H1 (cell line): ENCODE measurements around the gene FMN2. TPM values are rescaled to one million over a fixed set of nuclear protein-coding genes. Genes with fewer than 3 reads are reported as not detected.

Experiments used
- CTCF ChIA-PET: fragments of 300-600 bp; sonication (Branson Sonifier 250); formaldehyde crosslinking; loops from one replicate; lab custom pipeline; 2021; ENCODE audit not compliant: partially characterized antibody; lab: Charles Lee
- POLR2A ChIA-PET: fragments of 300-600 bp; sonication (Branson Sonifier 250); formaldehyde crosslinking; loops from one replicate; lab custom pipeline; 2021; ENCODE audit warnings: inconsistent platforms; ENCODE audit not compliant: partially characterized antibody; lab: Charles Lee
- DNase-seq, 2 experiments: peaks; one replicate each; pipeline versions ENCODE4 v3.0.0 to v3.0.0-alpha.2; 2010 to 2022; ENCODE audit warnings: low spot score in 2 of 2, low read depth in 1 of 2, mixed read lengths in 1 of 2
- FAIRE-seq: peaks from 2 replicates; lab custom pipeline; 2011; peaks lifted over from hg19 to GRCh38; lab: Jason Lieb, UNC
- H2AFZ ChIP-seq: 2 replicates; pipeline ENCODE4 v1.8.1; 2012; ENCODE audit warnings: low read length, inconsistent platforms
- H2AK5ac ChIP-seq: 2 replicates; pipeline ENCODE4 v1.6.1; 2013; ENCODE audit warnings: low read depth, low read length
- H2BK120ac ChIP-seq: replicated peaks from 2 replicates; pipeline ENCODE3; 2013; ENCODE audit warnings: low read depth, low read length, inconsistent platforms
- H2BK12ac ChIP-seq: 2 replicates; pipeline ENCODE4 v1.6.1; 2013; ENCODE audit warnings: low read depth, low read length
- H2BK15ac ChIP-seq: 2 replicates; pipeline ENCODE4 v1.6.1; 2013; ENCODE audit warnings: low read length
- H2BK20ac ChIP-seq: 2 replicates; pipeline ENCODE4 v1.6.1; 2013; ENCODE audit warnings: low read length
- H2BK5ac ChIP-seq: 2 replicates; pipeline ENCODE4 v1.6.1; 2013; ENCODE audit warnings: low read depth, low read length
- H3K14ac ChIP-seq: 2 replicates; pipeline ENCODE4 v1.6.1; 2013; ENCODE audit warnings: inconsistent platforms; ENCODE audit not compliant: insufficient read length
- H3K18ac ChIP-seq: 2 replicates; pipeline ENCODE4 v1.6.1; 2013; ENCODE audit warnings: low read length; ENCODE audit errors: extremely low read depth
- H3K23ac ChIP-seq: 2 replicates; pipeline ENCODE4 v1.6.1; 2013; ENCODE audit warnings: inconsistent platforms; ENCODE audit not compliant: insufficient read length
- H3K23me2 ChIP-seq: 2 replicates; pipeline ENCODE4 v1.6.1; 2013; ENCODE audit warnings: low read depth, low read length
- H3K27ac ChIP-seq: 2 replicates; pipeline ENCODE4 v1.6.1; 2011; ENCODE audit warnings: low read depth, low read length, inconsistent platforms
- H3K27me3 ChIP-seq, 4 experiments: replicated peaks in 1 of 4; 1 replicate in 1 of 4; 2 replicates in 3 of 4; pipeline versions ENCODE4 v1.6.1 to v1.8.1; 2011 to 2013; ENCODE audit warnings: low read length in 3 of 4, mild to moderate bottlenecking in 3 of 4, inconsistent platforms in 2 of 4, mixed read lengths in 2 of 4, moderate library complexity in 1 of 4; ENCODE audit not compliant: control insufficient read depth in 3 of 4, insufficient read depth in 3 of 4; ENCODE audit errors: extremely low read depth in 1 of 4
- H3K36me3 ChIP-seq, 4 experiments: 2 replicates each; pipeline versions ENCODE4 v1.6.1 to v1.8.1; 2011 to 2013; ENCODE audit warnings: mild to moderate bottlenecking in 4 of 4, low read length in 3 of 4, moderate library complexity in 2 of 4, control low read depth in 1 of 4, inconsistent platforms in 1 of 4; ENCODE audit not compliant: insufficient read depth in 4 of 4, control insufficient read depth in 2 of 4
- H3K4ac ChIP-seq: replicated peaks from 2 replicates; pipeline ENCODE3; 2013; ENCODE audit warnings: low read length, low read depth, mixed read lengths, inconsistent platforms; ENCODE audit not compliant: insufficient read length
- H3K4me1 ChIP-seq, 4 experiments: replicated peaks in 1 of 4; 1 replicate in 1 of 4; 2 replicates in 3 of 4; pipeline versions ENCODE4 v1.6.1 to v1.8.1; 2011 to 2013; ENCODE audit warnings: low read length in 3 of 4, inconsistent platforms in 2 of 4, mixed read lengths in 1 of 4; ENCODE audit not compliant: insufficient read depth in 4 of 4, control insufficient read depth in 3 of 4
- H3K4me2 ChIP-seq, 2 experiments: 2 replicates each; pipeline versions ENCODE4 v1.6.1 to v1.8.1; 2011 to 2013; ENCODE audit warnings: low read depth in 2 of 2, low read length in 2 of 2, control low read depth in 1 of 2, inconsistent platforms in 1 of 2, mild to moderate bottlenecking in 1 of 2; ENCODE audit not compliant: insufficient read depth in 1 of 2
- H3K4me3 ChIP-seq, 4 experiments: fragments of 200-600, 300-600 bp in 1 of 4; sonication (generic), shearing (Covaris generic), sonication (Bioruptor Twin) in 1 of 4; 2 replicates each; pipeline versions ENCODE4 v1.5.1 to v1.8.1; 2011 to 2016; ENCODE audit warnings: low read length in 4 of 4, low read depth in 3 of 4, control low read depth in 2 of 4, inconsistent platforms in 2 of 4, mild to moderate bottlenecking in 2 of 4, mixed read lengths in 1 of 4, moderate library complexity in 1 of 4; ENCODE audit not compliant: insufficient read depth in 2 of 4; ENCODE audit errors: extremely low read depth in 1 of 4
- H3K56ac ChIP-seq: replicated peaks from 2 replicates; pipeline ENCODE3; 2013; ENCODE audit warnings: low read depth, mild to moderate bottlenecking, mixed read lengths, low read length, inconsistent platforms; ENCODE audit not compliant: insufficient read length
- H3K79me1 ChIP-seq: 2 replicates; pipeline ENCODE4 v1.6.1; 2013; ENCODE audit warnings: low read depth, low read length, control low read depth
- H3K79me2 ChIP-seq, 2 experiments: 2 replicates each; pipeline versions ENCODE4 v1.6.1 to v1.8.1; 2012 to 2013; ENCODE audit warnings: low read length in 2 of 2, mild to moderate bottlenecking in 2 of 2, inconsistent platforms in 1 of 2; ENCODE audit not compliant: insufficient read depth in 2 of 2, control insufficient read depth in 1 of 2
- H3K9ac ChIP-seq, 4 experiments: replicated peaks in 1 of 4; 1 replicate in 1 of 4; 2 replicates in 3 of 4; pipeline versions ENCODE4 v1.6.1 to v1.8.1; 2011 to 2013; ENCODE audit warnings: low read depth in 3 of 4, low read length in 3 of 4, control low read depth in 2 of 4, mild to moderate bottlenecking in 2 of 4, moderate library complexity in 2 of 4, inconsistent platforms in 1 of 4; ENCODE audit errors: extremely low read depth in 1 of 4
- H3K9me3 ChIP-seq, 2 experiments: 2 replicates each; pipeline versions ENCODE4 v1.6.1 to v1.8.1; 2012 to 2013; ENCODE audit warnings: mild to moderate bottlenecking in 2 of 2, moderate library complexity in 2 of 2, control low read depth in 1 of 2, inconsistent platforms in 1 of 2, low read depth in 1 of 2, low read length in 1 of 2, mixed read lengths in 1 of 2; ENCODE audit not compliant: insufficient read depth in 2 of 2
- H4K20me1 ChIP-seq, 2 experiments: replicated peaks in 1 of 2; 2 replicates each; pipeline versions ENCODE3 to v1.8.1; 2011 to 2013; ENCODE audit warnings: inconsistent platforms in 2 of 2, low read length in 2 of 2, mild to moderate bottlenecking in 1 of 2; ENCODE audit not compliant: insufficient read depth in 2 of 2, control insufficient read depth in 1 of 2
- H4K5ac ChIP-seq: 2 replicates; pipeline ENCODE4 v1.6.1; 2013; ENCODE audit warnings: low read length, low read depth, mixed read lengths, inconsistent platforms; ENCODE audit not compliant: insufficient read length
- H4K8ac ChIP-seq: 2 replicates; pipeline ENCODE4 v1.8.0; 2013; ENCODE audit warnings: mild to moderate bottlenecking, moderate library complexity, low read length, inconsistent platforms; ENCODE audit not compliant: insufficient read depth; ENCODE audit errors: extremely low read depth
- H4K91ac ChIP-seq: replicated peaks from 2 replicates; pipeline ENCODE3; 2013; ENCODE audit warnings: low read length, mixed read lengths, inconsistent platforms; ENCODE audit not compliant: insufficient read length
- FOSL1 ChIP-seq: IDR thresholded peaks from 2 replicates; pipeline ENCODE4 v1.6.1; 2011; ENCODE audit warnings: mild to moderate bottlenecking, low read depth, low read length, moderate library complexity; ENCODE audit not compliant: insufficient read depth
- GTF2F1 ChIP-seq: IDR thresholded peaks from 2 replicates; pipeline ENCODE4 v1.6.1; 2012; ENCODE audit warnings: low read depth, low read length, improper control_type of control experiment, borderline replicate concordance
- JUND ChIP-seq: IDR thresholded peaks from 2 replicates; pipeline ENCODE4 v1.6.1; 2011; ENCODE audit warnings: mild to moderate bottlenecking, improper control_type of control experiment, low read length
- POLR2A ChIP-seq, 2 experiments: IDR thresholded peaks; 1 replicate in 1 of 2; 2 replicates in 1 of 2; pipeline ENCODE4 v1.6.1; 2011; ENCODE audit warnings: low read depth in 2 of 2, low read length in 2 of 2, mild to moderate bottlenecking in 2 of 2; ENCODE audit errors: control extremely low read depth in 1 of 2
- WGBS, 2 experiments: shearing (Covaris generic) in 1 of 2; methylation state at CpG; one replicate each; pipeline versions ENCODE4 v1.1.6 to v1.1.7; 2013 to 2015; ENCODE audit warnings: low lambda C conversion rate in 2 of 2, mixed read lengths in 2 of 2, inconsistent platforms in 1 of 2, low coverage in 1 of 2, missing lambda C conversion rate in 1 of 2; ENCODE audit not compliant: insufficient replicate concordance in 2 of 2, insufficient coverage in 1 of 2, insufficient read length in 1 of 2; ENCODE audit errors: extremely low coverage in 1 of 2, missing lambda C conversion rate in 1 of 2; 5-methylcytosine and 5-hydroxymethylcytosine counted together
- polyA plus RNA-seq, 7 experiments: library from polyadenylated mRNA; depleted of rRNA in 3 of 7; stranded (reverse) in 5 of 7; unstranded in 2 of 7; fragments of >200 nt in 5 of 7; fragments of 200-250 nt in 2 of 7; gene quantifications; 1 replicate in 5 of 7; 2 replicates in 1 of 7; 4 replicates in 1 of 7; pipeline versions ENCODE4 v1.2.1 to v1.2.3, GENCODE V29; 2011 to 2013; ENCODE audit warnings: missing spikeins in 2 of 7, mixed read lengths in 2 of 7
- total RNA-seq: library from RNA; stranded (reverse); fragmentation: NEBNext Ultra II Directional; extraction: Animal tissue kit (Norgen Biotek cat#: 25700); gene quantifications from 2 replicates; pipeline ENCODE4 v1.2.1, GENCODE V29; 2021

FMN2 gene
- total and polyA plus RNA-seq, 2 of the 8 experiments (the other 6 are each of a cell fraction or from before 2014, with no cell fraction given): 0.83 to 2.0 TPM

GRCh38 chr1:240385985-240386978 lies 294.6 kb downstream of the FMN2 start:
- Histone ChIP-seq H2AFZ (no peak overlapping the region), H3K4me1 (no peaks in the 10 kb centered on the region; a peak in 1 of 7 replicates), H4K20me1 (no peaks in the 10 kb centered on the region), H3K27me3 (no peaks in the 10 kb centered on the region), H4K91ac (no peak overlapping the region), H2BK15ac (no peak overlapping the region), H3K27ac (no peak overlapping the region), H3K23me2 (no peaks in the 10 kb centered on the region), H3K36me3 (no peaks in the 10 kb centered on the region; a peak in 1 of 8 replicates), H3K9ac (no peak overlapping the region), H3K4ac (no peak overlapping the region), H2BK120ac (no peak overlapping the region), H3K4me3 (no peak overlapping the region), H2BK5ac (no peak overlapping the region), H3K18ac (no peak overlapping the region), H2AK5ac (no peak overlapping the region), H2BK20ac (no peak overlapping the region), H3K23ac (no peak overlapping the region), H3K14ac (no peak overlapping the region), H4K8ac (no peak overlapping the region), H3K56ac (no peak overlapping the region), H2BK12ac (no peak overlapping the region), H4K5ac (no peak overlapping the region), H3K79me1 (no peaks in the 10 kb centered on the region), H3K9me3 (peaks cover 8 to 9% of the 10 kb centered on the region in 2 experiments; a peak in 3 of 4 replicates), H3K4me2 (no peak overlapping the region), H3K79me2 (no peaks in the 10 kb centered on the region)
- 88% methylated on average over 7 of the region's 7 CpGs; no CpG with 5 or more reads in 1 of the 2 experiments for WGBS, 2 experiments
- ChIA-PET POLR2A (no interaction called here), CTCF (no interaction called here)
- DNase-seq: no peak
- no peak for FAIRE-seq
- TF ChIP-seq JUND: no peak
- no peak for TF ChIP-seq FOSL1
- no peak for TF ChIP-seq POLR2A (IDR thresholded peaks at IDR 0.05; ENCODE audit: control extremely low read depth in 1 of 2, low read depth in 2 of 2, low read length in 2 of 2)
- TF ChIP-seq GTF2F1: no peak
